ENCODE measurements around the gene PLCL1.

- TF ChIP-seq, protein P1, sequence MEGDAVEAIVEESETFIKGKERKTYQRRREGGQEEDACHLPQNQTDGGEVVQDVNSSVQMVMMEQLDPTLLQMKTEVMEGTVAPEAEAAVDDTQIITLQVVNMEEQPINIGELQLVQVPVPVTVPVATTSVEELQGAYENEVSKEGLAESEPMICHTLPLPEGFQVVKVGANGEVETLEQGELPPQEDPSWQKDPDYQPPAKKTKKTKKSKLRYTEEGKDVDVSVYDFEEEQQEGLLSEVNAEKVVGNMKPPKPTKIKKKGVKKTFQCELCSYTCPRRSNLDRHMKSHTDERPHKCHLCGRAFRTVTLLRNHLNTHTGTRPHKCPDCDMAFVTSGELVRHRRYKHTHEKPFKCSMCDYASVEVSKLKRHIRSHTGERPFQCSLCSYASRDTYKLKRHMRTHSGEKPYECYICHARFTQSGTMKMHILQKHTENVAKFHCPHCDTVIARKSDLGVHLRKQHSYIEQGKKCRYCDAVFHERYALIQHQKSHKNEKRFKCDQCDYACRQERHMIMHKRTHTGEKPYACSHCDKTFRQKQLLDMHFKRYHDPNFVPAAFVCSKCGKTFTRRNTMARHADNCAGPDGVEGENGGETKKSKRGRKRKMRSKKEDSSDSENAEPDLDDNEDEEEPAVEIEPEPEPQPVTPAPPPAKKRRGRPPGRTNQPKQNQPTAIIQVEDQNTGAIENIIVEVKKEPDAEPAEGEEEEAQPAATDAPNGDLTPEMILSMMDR (IDR thresholded peaks at IDR 0.05): no peak
- no peak for TF ChIP-seq POLR2A (IDR thresholded peaks at IDR 0.05)
Observed at GRCh38 chr2:197997083-197997541, 192.7 kb downstream of the PLCL1 start.

All from breast epithelium (tissue), 3 donors.